HG03196 (cell line): ENCODE results near the gene ZNF227.
"Not testable (repeated sequence)": the region's sequence is repeated elsewhere in the genome, so short reads cannot be mapped to it uniquely, and the experiment has no call there.

Experiments
- ATAC-seq: cut with Tn5 transposase; IDR thresholded peaks from one replicate; pipeline ENCODE4 v1.9.1; 2021; ENCODE audit not compliant: unreplicated experiment

The ZNF227 gene

DNA sequence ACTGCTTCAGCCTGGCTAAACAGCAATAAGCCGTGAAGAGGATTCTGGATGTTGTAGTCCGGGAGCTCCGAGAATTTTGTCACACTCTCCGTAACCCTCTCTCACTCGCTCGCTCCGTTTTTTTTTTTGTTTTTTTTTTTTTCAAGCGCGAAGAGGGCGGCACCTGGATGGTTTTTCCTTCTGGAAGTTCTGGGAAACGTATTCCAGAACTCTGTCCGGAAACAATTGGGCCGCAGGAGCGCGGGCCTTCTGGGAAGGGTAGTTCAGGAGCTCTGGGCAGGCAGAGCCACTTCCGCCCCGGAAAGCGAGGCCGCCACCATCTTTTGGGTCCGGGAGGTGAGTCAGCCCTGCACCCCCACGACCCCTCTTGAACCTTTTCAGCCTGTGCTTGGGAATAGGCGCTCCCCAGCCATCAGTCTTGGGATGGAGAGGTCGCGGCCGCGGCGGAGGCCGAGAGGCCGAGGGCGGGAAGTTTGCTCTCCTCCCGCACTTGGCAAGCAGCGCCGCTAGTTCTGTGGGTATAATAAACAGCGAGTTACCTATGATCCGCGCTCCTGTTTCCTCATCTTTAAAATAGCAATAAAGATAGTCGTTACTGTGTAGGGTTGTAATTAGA is at the start of gene ZNF227:
Gene ZNF227, plus strand, starts transcription at position 283 of the 616 bp plus-strand sequence. CDS start 5,261 bp downstream, outside the sequence.
- peak; percentile 77 for ATAC-seq

DNA sequence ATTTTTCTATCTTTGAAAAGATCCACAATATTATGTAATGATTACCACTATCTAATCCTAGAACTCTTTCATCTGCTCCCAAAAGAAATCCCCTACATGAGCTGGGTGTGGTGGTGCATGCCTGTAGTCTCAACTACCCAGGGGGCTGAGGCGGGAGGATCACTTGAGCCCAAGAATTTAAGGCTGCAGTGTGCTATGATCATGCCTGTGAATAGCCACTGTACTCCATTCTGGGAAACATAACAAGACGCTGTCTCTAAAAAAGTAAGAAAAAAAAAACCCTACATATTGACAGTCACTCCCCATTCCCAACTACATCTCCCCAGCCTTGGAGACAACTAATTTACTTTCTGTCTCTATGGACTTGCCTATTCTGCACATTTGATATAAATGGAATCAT is 48.5 kb upstream of the ZNF227 start:
- ATAC-seq: no peak

DNA sequence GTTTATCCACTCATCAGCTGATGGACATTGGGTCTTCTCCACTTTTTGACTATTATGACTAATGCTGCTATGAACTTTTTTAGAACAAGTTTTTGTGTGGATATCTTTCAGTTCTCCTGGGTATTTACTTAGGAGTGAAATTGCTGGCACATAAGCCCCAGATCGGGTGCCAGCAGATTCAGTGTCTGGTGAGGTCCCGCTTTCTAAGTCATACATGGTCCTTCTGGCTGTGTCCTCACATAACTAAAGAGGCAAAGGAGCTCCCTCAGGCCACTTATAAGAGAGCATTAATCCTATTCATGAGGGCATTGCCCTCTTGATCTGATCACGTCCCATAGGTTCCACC is 48.0 kb upstream of the ZNF227 start:
- ATAC-seq: peak; percentile 5

DNA sequence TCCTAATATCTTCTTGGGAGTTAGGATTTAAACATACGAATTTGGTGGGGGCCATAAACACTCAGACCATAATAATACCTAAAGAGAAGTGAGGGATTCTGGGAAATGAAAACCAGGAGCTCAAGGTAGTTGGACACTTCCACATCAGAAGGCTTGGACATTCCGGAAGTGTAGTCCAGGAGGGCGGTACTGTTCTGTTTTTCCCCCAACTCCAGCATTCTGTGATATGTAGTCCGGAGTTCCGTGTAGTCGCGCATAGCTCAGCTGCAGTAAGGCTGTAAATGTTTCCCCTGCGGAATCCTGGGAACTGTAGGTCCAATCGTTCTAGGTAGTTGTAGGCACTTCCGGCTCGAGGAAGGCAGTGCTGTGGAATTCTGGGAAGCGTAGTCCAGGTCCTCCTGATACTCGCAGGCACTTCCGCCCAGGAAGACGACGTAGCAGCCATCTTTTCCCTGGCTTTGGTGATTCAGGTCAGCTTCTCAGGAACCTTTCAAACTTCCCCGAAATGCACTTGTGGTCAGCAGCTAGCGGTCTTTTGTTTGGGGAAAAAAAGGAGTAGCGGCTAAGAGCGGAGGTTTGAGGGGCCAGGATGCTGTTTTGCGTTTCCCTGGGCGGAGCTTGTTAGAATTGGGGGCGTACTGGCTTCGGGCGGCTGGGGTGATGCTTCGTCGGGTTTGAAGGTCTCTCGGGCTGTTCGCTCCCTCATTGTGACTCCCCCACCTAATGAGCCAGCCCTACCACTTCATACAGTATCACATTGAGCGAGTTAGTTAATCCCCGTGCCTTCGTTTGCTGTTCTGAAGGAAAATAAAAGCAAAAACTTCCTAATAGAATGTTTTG is 47.4 kb upstream of the ZNF227 start, which contains the start of gene ZNF226:
Gene ZNF226, plus strand, starts transcription at position 428 of the 840 bp plus-strand sequence. CDS start 4,981 bp downstream, outside the sequence.
- peak; percentile 91 for ATAC-seq

DNA sequence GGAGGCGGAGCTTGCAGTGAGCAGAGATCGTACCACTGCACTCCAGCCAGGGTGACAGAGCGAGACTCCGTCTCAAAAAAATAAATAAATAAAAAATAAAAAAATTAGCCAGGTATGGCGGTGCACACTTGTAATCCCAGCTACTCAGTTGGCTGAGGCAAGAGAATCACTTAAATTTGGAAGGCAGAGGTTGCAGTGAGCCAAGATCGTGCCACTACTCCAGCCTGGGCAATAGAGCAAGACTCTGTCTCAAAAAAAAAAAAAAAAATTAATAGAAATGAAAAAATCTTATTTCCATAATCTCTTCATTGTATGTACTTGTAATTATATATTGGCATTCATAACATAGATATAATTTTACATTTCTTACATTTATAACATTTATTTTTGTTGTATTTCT is 41.7 kb upstream of the ZNF227 start:
- not testable (repeated sequence) for ATAC-seq

DNA sequence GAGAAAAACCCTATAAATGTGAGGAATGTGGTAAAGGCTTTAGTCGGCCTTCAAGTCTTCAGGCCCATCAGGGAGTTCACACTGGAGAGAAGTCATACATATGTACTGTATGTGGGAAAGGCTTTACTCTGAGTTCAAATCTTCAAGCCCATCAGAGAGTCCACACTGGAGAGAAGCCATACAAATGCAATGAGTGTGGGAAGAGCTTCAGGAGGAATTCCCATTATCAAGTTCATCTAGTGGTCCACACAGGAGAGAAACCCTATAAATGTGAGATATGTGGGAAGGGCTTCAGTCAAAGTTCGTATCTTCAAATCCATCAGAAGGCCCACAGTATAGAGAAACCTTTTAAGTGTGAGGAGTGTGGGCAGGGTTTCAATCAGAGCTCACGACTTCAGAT is 35.7 kb upstream of the ZNF227 start:
- no peak for ATAC-seq

DNA sequence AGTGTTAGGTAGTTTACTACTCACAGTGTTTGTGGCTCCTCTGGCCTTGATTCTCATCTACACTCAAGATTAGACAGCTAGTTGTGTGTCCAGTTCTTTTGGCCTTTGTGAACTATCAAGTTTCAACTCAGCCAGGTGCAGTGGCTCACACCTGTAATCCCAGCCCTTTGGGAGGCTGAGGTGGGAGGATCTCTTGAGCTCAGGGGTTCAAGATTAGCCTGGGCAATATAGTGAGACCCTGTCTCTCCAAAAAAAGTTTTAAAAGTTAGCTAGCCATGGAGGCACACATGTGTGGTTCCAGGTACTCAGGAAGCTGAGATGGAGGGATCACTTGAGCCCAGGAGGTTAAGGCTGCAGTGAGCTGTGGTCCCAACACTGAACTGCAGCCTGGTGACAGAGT is 31.4 kb upstream of the ZNF227 start:
- ATAC-seq: no peak

DNA sequence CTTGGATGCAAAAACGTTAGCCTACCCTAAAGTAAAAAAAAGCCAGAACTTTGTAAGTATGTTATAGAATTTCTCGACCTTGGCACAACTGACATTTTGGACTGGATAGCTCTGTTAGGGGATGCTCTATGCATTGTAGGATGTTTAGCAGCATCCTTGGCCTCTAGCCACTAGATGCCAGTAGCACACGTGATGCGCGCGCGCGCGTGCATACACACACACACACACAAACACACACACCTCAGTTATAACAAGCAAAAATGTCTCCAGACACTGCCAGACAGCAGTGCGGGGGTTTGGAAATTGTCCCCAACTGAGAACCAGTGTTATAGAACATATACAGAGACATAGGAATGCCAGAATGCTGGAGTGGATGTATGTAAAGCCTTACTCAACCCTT is 30.2 kb upstream of the ZNF227 start:
- ATAC-seq: no peak

DNA sequence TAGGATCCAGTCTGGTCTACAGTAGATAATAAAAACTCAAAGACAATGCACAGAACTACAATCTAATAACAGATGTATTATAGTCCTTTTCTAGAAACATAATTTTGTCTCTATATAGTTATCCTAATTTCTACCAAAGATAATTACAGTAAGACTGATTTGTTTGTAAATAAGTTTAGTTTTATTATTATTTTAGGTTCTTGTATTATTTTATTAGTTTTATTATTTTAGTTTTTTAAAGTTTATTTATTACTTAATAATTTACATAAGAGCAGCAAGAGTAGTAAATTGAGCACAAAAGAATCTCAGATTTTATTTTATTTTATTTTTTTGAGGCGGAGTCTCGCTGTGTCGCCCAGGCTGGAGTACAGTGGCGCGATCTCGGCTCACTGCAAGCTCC is 22.3 kb upstream of the ZNF227 start:
- no peak for ATAC-seq

DNA sequence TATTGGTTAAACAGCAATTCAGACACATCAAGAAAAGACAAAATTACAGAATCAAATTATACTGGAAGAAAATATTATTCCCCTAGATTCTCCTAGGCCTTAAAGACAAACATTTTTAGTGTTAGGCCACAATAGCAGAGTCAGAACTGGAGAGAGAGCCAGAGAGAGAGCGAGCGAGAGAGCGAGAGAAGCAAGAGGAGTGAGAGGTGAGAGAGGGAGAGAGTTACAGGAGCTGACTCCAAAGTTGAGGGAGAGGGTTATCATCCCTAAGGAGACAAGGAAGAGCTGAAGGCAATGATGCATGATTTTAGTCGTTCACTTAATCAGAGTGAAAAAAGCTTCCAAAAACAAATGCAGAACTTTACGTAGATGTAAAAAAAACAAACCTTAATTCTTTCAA is 20.2 kb upstream of the ZNF227 start:
- ATAC-seq: no peak

DNA sequence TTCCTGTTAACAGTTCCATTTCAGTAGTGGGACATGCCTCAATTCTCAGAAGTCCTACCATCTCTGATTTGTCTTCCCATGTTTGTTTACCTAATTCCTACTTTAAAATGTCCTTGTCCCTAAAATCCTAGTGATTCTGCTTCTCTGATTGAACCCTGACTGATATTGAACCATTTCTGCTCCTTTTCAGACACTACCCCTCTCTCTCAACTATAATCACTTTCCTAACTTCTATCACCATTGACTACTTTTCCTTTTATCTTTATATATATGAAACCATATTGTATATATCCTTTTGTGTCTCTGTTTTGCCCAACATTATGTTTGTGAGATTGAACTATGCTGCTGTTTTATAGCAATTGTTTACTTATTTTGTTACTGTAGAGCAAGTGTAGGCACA is 15.6 kb upstream of the ZNF227 start:
- no peak for ATAC-seq

DNA sequence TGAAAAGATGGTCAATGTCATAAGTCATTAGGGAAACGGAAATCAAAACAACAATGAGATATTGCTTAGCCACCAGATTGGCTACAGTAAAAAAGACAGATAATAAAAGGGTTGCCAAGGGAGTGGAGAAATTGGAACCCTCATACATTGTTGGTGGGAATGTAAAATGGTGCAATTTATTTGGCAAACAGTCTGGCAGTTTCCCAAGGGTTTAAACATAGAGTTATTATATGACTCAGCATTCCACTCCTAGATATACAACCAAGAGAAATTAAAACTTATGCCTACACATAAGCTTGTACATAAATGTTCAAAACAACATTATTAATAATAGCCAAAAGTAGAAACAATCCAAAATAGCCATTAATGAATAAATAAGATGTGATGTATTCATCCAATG is 9.9 kb upstream of the ZNF227 start:
- ATAC-seq: no peak

DNA sequence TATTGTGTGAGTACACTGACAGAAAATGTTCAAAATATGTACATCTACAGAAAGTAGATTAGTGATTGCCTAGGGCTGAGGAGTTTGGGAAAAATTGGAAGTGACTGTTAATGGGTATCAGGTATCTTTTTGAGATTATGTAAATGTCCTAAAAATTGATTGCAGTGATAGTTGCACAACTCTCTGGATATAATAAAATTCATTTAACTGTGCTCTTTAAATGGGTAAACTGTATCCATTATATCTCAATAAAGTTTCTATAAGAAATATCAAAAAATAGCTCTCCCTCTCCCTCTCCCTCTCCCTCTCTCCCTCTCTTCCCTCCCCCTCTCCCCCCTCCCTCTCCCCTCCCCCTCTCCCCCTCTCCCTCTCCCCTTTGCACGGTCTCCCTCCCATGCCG is 9.4 kb upstream of the ZNF227 start:
- no peak for ATAC-seq

DNA sequence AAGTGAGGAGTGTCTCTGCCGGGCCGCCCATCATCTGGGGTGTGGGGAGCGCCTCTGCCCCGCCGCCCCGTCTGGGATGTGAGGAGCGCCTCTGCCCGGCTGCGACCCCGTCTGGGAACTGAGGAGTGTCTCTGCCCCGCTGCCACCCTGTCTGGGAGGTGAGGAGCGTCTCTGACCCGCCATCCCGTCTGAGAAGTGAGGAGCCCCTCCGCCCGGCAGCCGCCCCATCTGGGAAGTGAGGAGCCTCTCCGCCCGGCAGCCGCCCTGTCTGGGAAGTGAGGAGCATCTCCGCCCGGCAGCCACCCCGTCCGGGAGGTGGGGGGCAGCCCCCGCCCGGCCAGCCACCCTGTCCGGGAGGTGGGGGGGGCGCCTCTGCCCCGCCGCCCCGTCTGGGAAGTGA is 8.5 kb upstream of the ZNF227 start:
- not testable (repeated sequence) for ATAC-seq

DNA sequence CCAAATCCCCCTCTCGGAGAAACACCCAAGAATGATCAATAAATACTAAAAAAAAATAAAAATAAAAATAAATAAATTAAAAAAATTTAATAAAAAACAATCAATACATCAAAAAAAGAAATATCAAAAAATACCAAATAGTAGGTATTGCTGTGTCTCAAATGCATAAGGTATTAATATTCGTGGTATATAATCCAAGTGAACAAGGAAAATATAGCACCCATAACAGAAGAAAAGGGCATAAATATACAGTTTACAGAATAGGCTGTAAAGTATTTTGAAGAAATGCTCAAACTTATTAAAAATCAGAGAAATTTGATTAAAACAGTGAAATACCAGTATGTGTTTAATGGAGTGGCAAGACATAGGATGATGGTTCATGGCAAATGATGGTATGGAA is 7.6 kb upstream of the ZNF227 start:
- ATAC-seq: no peak

DNA sequence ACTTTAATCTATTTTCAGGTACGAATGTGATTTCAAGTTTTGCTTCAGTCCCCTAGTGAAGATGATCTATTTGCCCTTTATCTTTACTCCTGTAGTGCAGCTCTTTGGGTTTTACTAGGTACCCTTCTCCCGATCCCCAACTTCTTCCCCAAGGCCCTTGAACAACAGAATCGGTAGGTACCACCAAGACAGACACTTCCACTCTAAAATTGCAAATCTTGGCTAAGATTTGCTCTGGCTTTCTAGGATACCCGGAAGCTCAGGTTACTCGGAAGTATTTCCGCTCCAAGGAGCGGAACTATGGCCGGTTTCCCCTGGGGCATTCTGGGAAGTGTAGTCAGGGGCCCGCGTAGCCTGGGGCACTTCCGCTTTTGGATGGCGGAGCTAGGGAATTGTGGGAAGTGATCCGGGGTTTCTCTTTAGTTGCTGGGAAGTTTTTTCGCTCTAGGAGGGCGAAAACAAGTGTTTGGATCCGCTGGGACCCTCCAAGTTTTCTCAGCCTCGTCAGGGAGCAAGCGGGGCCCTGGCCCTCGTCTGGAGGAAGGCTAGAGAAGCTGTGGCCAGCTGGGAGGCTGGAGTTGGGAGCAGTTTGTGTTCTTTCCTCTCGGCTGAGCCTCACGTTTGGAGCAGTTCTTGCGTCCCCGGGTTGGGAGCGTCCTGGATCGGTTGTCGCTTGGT is 5.1 kb upstream of the ZNF227 start:
- peak; percentile 90 for ATAC-seq

DNA sequence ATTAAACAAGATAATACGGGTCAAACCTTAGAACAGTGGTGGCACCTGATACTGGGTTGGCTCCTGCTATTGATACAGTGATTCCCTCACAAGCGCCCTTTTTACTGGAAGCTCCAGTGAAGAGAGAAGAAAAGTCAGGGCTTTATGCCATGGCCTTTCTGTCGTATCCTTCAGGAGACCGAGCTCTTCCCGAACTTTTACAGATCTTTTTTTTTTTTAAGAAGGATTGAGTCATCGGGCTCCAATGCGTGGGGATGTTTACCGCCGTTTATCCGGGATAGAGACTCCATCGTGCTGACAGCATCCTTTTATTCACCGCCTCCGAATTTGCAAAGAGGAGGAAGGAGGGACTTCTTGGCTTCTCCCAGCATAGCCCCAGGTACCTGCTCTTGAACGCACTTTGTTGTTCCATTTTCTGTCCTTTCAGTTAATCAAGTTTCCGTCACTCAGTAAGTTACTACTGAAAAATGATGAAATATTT is 574 bp downstream of the ZNF227 start:
- peak; percentile 24 for ATAC-seq

DNA sequence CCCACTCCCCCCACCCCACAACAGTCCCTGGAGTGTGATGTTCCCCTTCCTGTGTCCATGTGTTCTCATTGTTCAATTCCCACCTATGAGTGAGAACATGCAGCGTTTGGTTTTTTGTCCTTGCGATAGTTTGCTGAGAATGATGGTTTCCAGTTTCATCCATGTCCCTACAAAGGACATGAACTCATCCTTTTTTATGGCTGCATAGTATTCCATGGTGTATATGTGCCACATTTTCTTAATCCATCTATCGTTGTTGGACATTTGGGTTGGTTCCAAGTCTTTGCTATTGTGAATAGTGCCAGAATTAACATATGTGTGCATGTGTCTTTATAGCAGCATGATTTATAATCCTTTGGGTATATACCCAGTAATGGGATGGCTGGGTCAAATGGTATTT is 7.6 kb downstream of the ZNF227 start:
- ATAC-seq: not testable (repeated sequence)

DNA sequence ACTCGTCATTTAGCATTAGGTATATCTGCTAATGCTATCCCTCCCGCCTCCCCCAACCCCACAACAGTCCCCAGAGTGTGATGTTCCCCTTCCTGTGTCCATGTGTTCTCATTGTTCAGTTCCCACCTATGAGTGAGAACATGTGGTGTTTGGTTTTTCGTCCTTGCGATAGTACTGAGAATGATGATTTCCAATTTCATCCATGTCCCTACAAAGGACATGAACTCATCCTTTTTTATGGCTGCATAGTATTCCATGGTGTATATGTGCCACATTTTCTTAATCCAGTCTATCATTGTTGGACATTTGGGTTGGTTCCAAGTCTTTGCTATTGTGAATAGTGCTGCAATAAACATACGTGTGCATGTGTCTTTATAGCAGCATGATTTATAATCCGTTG is 8.4 kb downstream of the ZNF227 start:
- not testable (repeated sequence) for ATAC-seq

DNA sequence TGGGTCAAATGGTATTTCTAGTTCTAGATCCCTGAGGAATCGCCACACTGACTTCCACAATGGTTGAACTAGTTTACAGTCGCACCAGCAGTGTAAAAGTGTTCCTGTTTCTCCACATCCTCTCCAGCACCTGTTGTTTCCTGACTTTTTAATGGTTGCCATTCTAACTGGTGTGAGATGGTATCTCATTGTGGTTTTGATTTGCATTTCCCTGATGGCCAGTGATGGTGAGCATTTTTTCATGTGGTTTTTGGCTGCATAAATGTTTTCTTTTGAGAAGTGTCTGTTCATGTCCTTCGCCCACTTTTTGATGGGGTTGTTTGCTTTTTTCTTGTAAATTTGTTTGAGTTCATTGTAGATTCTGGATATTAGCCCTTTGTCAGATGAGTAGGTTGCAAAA is 9.0 kb downstream of the ZNF227 start:
- ATAC-seq: not testable (repeated sequence)

DNA sequence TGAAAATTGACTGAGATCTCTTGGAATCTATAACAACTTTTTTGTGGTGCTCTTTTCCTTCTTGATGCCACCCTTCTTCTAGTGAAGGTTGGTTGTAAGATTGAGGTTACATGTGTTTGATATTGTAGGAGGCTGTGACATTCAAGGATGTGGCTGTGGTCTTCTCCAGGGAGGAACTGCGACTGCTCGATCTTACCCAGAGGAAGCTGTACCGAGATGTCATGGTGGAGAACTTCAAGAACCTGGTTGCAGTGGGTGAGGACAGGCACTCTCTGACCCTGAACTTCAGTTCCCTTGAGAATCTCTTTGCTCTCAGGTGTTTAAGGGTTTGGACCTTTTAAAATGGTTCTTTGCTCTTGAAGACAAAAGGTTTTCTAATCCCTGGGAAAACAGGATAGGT is 16.0 kb downstream of the ZNF227 start:
- no peak for ATAC-seq

DNA sequence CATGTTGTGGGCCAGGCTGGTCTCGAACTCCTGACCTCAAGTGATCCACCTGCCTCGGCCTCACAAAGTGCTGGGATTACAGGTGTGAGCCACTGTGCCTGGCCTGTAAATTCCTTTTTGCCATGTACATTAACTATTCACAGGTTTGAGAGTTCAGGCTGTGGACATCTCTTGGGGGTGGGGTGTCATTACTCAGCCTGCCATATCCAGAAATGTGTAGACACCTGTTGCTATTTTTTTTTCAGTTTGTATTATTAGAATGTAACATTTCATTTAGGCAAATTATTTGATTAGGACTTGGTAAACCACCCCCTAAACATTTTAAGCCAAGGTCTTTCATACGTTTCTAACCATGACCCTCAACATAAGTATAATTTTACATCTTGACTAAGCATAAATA is 20.5 kb downstream of the ZNF227 start:
- no peak for ATAC-seq
